Stomach (tissue), 9 donors: ENCODE measurements around the gene SCG2. TPM values are rescaled to one million over a fixed set of nuclear protein-coding genes. Genes with fewer than 3 reads are reported as not detected.

Experiments used
- DNase-seq, 2 donors: peaks; one replicate each; pipeline versions ENCODE4 v3.0.0 to v3.0.0-alpha.2; 2013 to 2019
- H3K27ac ChIP-seq, 5 donors: fragments of 200-600 bp in 4 of 5; sonication (generic) in 4 of 5; one replicate each; pipeline ENCODE4 v1.5.1; 2013 to 2019; ENCODE audit warnings: mild to moderate bottlenecking in 1 of 5, moderate library complexity in 1 of 5
- H3K27me3 ChIP-seq, 3 donors: fragments of 200-600 bp; sonication (generic); one replicate each; pipeline ENCODE4 v1.5.1; 2017 to 2019; ENCODE audit warnings: mixed run types in 1 of 3
- H3K36me3 ChIP-seq, 4 donors: fragments of 200-600 bp; sonication (generic); 1 replicate in 3 of 4; 2 replicates in 1 of 4; pipeline ENCODE4 v1.5.1; 2016 to 2019
- H3K4me1 ChIP-seq, 4 donors: fragments of 200-600 bp; sonication (generic); one replicate each; pipeline ENCODE4 v1.5.1; 2016 to 2019
- H3K4me3 ChIP-seq, 4 donors: fragments of 200-600 bp; sonication (generic) in 3 of 4; one replicate each; pipeline ENCODE4 v1.5.1; 2016 to 2019; ENCODE audit warnings: mild to moderate bottlenecking in 1 of 4
- H3K9me3 ChIP-seq, 4 donors: fragments of 200-600 bp; sonication (generic); one replicate each; pipeline ENCODE4 v1.5.1; 2016 to 2019
- EP300 ChIP-seq: sonication (generic); formaldehyde crosslinking; IDR thresholded peaks from one replicate; pipeline ENCODE4 v1.6.1; 2017; ENCODE audit warnings: antibody characterized with exemption
- POLR2A ChIP-seq, 4 donors: fragments of 450-650 bp; IDR thresholded peaks; one replicate each; pipeline ENCODE4 v1.6.1; 2016; ENCODE audit warnings: antibody characterized with exemption in 4 of 4, control low read depth in 2 of 4, mild to moderate bottlenecking in 1 of 4, moderate library complexity in 1 of 4
- POLR2AphosphoS5 ChIP-seq, 3 donors: sonication (generic); formaldehyde crosslinking; IDR thresholded peaks; one replicate each; pipeline ENCODE4 v1.6.1; 2016; ENCODE audit warnings: antibody characterized with exemption in 3 of 3
- WGBS, 5 donors: extraction: QIAGEN DNeasy Blood & Tissue Kit in 3 of 5; methylation state at CpG; one replicate each; pipeline versions ENCODE4 v1.1.5 to v1.1.7; 2013 to 2018; 5-methylcytosine and 5-hydroxymethylcytosine counted together
- intact Hi-C: fragments of 100-400 bp; cut with DNase I; formaldehyde crosslinking; loops from one replicate; pipeline ENCODE4 v1.15.1; 2023; ENCODE audit warnings: low total_unique reads
- polyA plus RNA-seq, 3 donors: library from polyadenylated mRNA; stranded (reverse); fragments of 200-250 nt; gene quantifications; one replicate each; pipeline ENCODE4 v1.2.3, GENCODE V29; 2013
- total RNA-seq, 5 donors: library from RNA; depleted of rRNA; stranded (reverse); fragments of >200 nt; gene quantifications; one replicate each; pipeline versions ENCODE4 v1.1.0 to v1.2.3, GENCODE V29; 2014 to 2016
- TF ChIP-seq, protein P1 (sequence below), 7 experiments: fragments of 450-650 bp in 4 of 7; fragments of 200-600 bp in 3 of 7; sonication (generic) in 3 of 7; IDR thresholded peaks; one replicate each; pipeline ENCODE4 v1.5.1; 2016 to 2019; ENCODE audit warnings: antibody characterized with exemption in 7 of 7, control low read depth in 2 of 7, mild to moderate bottlenecking in 1 of 7
- donor health status: healthy with polysubstance abuse.
- donor health status: Bipolar disorder and iron deficiency.
- donor health status: healthy.

The SCG2 gene
- total and polyA plus RNA-seq, 8 donors: 0.58 to 11.7 (median 2.7) TPM

DNA sequence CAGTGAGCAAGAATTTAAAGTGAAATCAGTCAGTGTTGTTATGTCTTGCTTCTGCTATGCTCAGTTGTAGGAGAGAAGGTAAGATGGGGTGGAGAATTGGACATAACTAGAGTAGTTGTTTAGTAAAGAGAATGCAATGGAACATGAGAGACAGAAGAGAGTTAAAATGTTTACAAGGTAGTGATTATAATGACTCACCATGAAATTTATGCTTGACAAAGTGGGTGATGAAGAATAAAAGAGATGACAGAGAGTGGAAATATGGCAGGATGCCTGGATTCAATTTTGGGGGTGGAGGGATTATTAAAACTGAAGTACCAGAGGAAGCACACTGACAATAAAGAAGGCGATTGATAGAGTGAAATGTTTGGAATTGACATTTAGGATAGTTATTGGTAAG, 10.6 kb downstream of the SCG2 start:
- Histone ChIP-seq H3K27me3 (no peaks in the 10 kb centered on the region), H3K4me3 (no peak overlapping the region), H3K27ac (no peak overlapping the region), H3K4me1 (peaks cover 0 to 1% (median 0%) of the 10 kb centered on the region in 4 donors), H3K9me3 (no peaks in the 10 kb centered on the region), H3K36me3 (no peaks in the 10 kb centered on the region)
- intact Hi-C loops: no loop called here
- no peak for DNase-seq
- no peak for TF ChIP-seq POLR2AphosphoS5 (IDR thresholded peaks at IDR 0.05)
- TF ChIP-seq, protein P1, sequence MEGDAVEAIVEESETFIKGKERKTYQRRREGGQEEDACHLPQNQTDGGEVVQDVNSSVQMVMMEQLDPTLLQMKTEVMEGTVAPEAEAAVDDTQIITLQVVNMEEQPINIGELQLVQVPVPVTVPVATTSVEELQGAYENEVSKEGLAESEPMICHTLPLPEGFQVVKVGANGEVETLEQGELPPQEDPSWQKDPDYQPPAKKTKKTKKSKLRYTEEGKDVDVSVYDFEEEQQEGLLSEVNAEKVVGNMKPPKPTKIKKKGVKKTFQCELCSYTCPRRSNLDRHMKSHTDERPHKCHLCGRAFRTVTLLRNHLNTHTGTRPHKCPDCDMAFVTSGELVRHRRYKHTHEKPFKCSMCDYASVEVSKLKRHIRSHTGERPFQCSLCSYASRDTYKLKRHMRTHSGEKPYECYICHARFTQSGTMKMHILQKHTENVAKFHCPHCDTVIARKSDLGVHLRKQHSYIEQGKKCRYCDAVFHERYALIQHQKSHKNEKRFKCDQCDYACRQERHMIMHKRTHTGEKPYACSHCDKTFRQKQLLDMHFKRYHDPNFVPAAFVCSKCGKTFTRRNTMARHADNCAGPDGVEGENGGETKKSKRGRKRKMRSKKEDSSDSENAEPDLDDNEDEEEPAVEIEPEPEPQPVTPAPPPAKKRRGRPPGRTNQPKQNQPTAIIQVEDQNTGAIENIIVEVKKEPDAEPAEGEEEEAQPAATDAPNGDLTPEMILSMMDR (IDR thresholded peaks at IDR 0.05): no peak
- TF ChIP-seq POLR2A (IDR thresholded peaks at IDR 0.05): no peak
- no peak for TF ChIP-seq EP300
- 90 to 97% (median 93%) methylated on average over 1 of the region's 1 CpG for WGBS, 5 donors

DNA sequence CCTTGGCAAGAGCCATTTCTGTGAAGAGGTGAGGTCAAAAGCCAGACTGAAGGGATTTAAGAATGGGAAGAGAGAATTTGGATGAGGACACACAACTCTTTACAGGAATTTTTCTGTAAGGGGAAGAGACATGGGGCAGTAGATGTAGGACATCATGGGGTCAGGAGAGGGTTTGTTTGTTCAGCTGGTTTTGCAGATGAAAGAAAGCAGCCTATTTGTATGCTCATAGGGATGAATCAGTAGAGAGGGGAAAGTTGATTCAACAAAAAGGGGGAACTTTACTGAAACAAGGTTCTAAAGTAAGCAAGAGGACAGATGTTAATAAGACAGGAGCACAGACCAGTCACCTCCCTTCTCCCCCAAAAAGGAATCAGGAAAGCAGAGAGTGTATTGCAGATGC, 11.2 kb downstream of the SCG2 start:
- H3K27me3 ChIP-seq: no peaks in the 10 kb centered on the region
- TF ChIP-seq, protein P1 (IDR thresholded peaks at IDR 0.05): no peak
- TF ChIP-seq POLR2A (IDR thresholded peaks at IDR 0.05): no peak
- TF ChIP-seq POLR2AphosphoS5 (IDR thresholded peaks at IDR 0.05): no peak
- no peak for TF ChIP-seq EP300
- peaks cover 0 to 8% (median 2%) of the 10 kb centered on the region in 4 donors for H3K4me1 ChIP-seq
- no peak for DNase-seq
- H3K9me3 ChIP-seq: no peaks in the 10 kb centered on the region
- no peak overlapping the region for H3K4me3 ChIP-seq
- H3K36me3 ChIP-seq: no peaks in the 10 kb centered on the region
- intact Hi-C loops: no loop called here
- H3K27ac ChIP-seq: no peak overlapping the region

DNA sequence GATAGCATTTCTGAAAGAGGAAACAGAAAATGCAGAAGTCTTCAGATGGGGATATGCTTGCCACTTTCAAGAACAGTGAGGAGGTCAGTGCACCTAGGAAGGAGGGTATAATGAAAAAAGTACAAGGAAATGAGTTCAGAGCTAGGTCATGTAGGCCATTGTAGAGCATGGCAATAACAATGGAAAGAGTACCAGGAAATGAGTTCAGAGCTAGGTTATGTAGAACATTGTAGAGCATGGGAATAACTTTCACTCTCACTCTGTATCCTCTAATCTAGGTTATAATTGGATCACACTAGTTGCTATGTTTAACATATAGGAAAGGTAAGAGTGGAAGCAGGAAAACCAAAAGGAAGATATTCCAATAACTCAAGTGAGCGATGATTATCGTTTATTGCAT, 12.3 kb downstream of the SCG2 start:
- Histone ChIP-seq H3K4me1 (peaks cover 0 to 14% (median 5%) of the 10 kb centered on the region in 4 donors), H3K9me3 (no peaks in the 10 kb centered on the region), H3K4me3 (no peak overlapping the region), H3K36me3 (no peaks in the 10 kb centered on the region), H3K27ac (no peak overlapping the region), H3K27me3 (no peaks in the 10 kb centered on the region)
- no peak for TF ChIP-seq EP300
- TF ChIP-seq, protein P1 (IDR thresholded peaks at IDR 0.05): no peak
- TF ChIP-seq POLR2A (IDR thresholded peaks at IDR 0.05): no peak
- TF ChIP-seq POLR2AphosphoS5 (IDR thresholded peaks at IDR 0.05): no peak
- 79 to 99% (median 93%) methylated on average over 2 of the region's 2 CpGs for WGBS, 5 donors
- DNase-seq: no peak
- intact Hi-C loops: no loop called here

DNA sequence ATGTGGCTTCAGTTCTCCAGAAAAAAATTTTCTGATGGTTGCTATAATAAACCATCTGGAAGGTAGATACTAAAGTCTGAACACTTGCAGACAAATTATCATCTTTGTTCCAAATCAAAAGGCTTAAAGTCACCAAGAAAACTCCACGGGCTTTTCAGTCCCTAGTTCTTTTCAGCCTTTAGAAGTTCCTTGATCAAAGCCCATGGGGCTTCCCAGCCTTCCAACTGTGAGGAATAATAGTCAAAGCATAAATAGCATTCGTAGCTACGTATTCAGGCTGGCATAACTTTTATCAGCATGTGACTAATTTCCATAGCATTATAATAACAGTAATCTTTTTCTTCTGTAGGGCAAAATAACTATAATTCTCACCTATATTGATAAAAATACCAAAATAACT, 13.9 kb downstream of the SCG2 start:
- Histone ChIP-seq H3K27ac (no peak overlapping the region), H3K27me3 (no peaks in the 10 kb centered on the region), H3K36me3 (no peaks in the 10 kb centered on the region), H3K9me3 (no peaks in the 10 kb centered on the region), H3K4me1 (peaks cover 0 to 14% (median 5%) of the 10 kb centered on the region in 4 donors), H3K4me3 (no peak overlapping the region)
- intact Hi-C loops: no loop called here
- no peak for TF ChIP-seq POLR2AphosphoS5 (IDR thresholded peaks at IDR 0.05)
- TF ChIP-seq POLR2A (IDR thresholded peaks at IDR 0.05): no peak
- no peak for TF ChIP-seq EP300
- TF ChIP-seq, protein P1 (IDR thresholded peaks at IDR 0.05): no peak
- 68 to 79% (median 71%) methylated on average over 3 of the region's 3 CpGs for WGBS, 5 donors
- DNase-seq: no peak
